GM18907 (cell line): ENCODE measurements around the gene DNASE1L3.

Experiments
- ATAC-seq: cut with Tn5 transposase; IDR thresholded peaks from one replicate; pipeline ENCODE4 v1.9.1; 2021; ENCODE audit warnings: mild to moderate bottlenecking, moderate library complexity; ENCODE audit not compliant: unreplicated experiment

DNASE1L3 gene

GRCh38 chr3:58180099-58180880 lies 30.5 kb downstream of the DNASE1L3 start:
- no peak for ATAC-seq

DNA sequence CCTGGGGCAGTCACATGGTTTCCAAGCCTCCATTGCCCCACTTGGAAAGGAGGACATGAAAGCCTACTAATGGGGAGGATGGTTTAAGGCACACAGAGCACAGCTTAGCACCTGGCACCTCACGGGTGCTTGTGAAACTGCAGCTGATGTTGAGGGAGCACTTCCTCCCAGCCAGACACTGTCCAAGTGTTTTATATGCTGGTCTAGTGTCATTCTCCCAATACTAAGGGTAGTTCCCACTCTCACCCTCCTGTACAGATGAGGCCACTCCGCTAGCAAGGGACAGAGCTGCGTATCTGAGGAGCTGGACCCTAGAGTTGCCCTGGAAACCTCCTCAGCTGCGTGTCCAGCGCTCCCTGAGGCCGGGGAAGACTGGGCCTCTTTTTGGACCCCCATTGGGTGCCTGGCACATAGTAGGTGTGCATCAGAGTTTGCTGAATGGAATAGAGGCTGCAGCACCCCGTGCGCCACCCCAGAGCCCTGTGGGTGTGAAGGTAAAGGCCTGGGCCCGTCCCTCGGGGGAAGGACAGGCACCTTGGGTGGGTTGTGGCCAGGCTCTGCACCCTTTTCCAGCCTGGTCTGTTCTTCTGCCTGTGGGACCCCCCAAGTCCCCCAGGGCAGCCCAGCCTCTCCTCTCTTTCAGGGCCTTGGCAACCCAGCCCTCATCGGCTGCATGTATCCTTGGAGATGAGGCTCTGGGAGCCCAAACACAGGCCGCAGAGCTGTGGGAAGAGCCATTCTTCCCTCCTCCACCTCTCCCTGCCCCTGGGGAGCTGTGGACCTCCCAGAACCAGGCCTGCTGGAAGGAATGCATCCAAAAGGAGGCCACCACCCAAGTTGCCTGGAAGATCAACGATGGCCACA lies 31.3 kb downstream of the DNASE1L3 start:
- no peak for ATAC-seq

GRCh38 chr3:58178528-58179234 lies 32.1 kb downstream of the DNASE1L3 start:
- no peak for ATAC-seq

DNA sequence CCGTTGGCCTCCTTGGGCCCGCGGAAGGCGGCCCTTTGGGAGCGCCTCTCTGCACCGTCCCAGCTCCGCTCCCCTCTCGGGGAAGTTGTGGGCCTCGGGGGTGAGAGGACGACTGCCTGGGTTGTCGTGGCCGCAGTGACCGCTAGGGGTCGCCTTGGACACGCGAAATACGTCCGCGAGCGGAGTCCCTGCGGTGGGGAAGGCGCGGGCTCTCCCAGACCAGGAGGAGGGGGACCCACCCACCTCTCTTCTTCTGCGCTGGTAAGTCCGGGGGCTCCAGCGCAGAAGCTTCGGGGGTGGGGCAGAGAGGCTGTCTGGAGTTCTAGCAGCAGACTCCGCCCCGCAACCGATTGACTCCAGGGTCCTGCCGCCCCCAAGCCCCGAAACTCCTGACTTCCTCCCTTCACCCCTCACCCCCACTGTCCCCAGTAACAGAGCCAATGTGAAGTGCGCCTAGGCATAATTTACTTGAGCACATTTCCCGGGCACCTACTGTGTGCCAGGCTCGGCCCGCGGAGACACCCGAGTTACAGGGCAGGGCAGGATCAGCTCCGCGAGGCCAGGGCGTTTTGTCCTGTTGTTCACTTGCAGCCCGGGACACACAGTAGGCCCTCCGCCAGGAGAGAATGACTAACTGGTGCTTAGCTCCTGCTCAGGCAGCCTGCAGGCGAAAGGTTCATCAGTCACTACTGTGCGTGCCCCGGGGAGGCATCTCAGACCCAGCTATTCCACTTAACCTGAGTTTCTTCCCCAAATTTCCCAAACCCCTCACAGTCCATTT lies 32.8 kb downstream of the DNASE1L3 start:
- ATAC-seq: peak; percentile 72

- ATAC-seq: no peak
Observed at GRCh38 chr3:58176827-58177489, 33.8 kb downstream of the DNASE1L3 start.

DNA sequence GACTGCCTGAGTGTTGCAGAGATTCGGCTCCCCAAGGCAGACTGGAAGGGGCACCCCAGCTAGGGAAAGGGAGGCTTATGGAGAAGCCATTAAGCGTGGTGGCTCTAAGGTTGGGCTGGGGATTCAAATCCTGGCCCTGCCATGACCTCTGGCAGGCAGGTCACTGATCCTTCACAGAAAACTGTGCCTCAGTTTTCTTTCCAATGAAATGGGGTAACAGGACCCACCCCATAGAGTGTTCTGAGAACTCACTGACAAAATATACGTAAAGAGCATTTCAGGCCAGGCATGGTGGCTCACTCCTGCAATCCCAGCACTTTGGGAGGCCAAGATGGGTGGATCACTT lies 34.6 kb downstream of the DNASE1L3 start:
- ATAC-seq: no peak

- no peak for ATAC-seq
Observed at GRCh38 chr3:58175437-58176184, 35.2 kb downstream of the DNASE1L3 start.

DNA sequence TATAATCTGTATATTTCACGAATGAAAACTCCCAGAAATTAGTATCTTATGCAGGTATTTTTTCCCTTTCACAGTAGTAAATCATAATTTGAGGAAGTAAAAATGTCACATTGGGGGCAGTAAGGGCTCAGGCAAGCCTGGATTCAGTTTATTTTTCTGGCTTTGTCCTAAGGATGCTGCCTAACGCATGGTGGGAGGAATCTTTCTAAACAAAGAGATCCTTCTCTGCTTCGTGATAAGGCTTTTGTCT lies 35.7 kb downstream of the DNASE1L3 start:
- ATAC-seq: no peak

GRCh38 chr3:58173669-58174398 lies 36.9 kb downstream of the DNASE1L3 start:
- peak; percentile 34 for ATAC-seq

GRCh38 chr3:58173029-58173668 lies 37.6 kb downstream of the DNASE1L3 start:
- no peak for ATAC-seq

GRCh38 chr3:58171126-58171525 lies 39.6 kb downstream of the DNASE1L3 start:
- no peak for ATAC-seq

DNA sequence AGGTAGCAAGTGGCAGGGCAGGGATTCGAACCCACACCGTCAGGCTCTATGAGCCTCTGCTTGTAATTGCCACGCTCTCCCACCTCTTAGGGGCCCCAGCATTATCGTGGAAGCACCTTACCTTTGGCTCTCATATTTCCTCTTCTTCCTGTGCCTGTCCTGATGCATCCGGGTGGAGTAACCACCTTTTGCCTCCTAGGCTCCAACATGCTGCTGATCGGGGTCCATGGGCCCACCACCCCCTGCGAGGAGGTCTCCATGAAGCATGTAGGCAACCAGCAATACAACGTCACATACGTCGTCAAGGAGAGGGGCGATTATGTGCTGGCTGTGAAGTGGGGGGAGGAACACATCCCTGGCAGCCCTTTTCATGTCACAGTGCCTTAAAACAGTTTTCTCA lies 40.4 kb downstream of the DNASE1L3 start:
- ATAC-seq: no peak

- no peak for ATAC-seq
Observed at GRCh38 chr3:58169371-58169770, 41.4 kb downstream of the DNASE1L3 start.

- no peak for ATAC-seq
Observed at GRCh38 chr3:58168498-58168897, 42.3 kb downstream of the DNASE1L3 start.

DNA sequence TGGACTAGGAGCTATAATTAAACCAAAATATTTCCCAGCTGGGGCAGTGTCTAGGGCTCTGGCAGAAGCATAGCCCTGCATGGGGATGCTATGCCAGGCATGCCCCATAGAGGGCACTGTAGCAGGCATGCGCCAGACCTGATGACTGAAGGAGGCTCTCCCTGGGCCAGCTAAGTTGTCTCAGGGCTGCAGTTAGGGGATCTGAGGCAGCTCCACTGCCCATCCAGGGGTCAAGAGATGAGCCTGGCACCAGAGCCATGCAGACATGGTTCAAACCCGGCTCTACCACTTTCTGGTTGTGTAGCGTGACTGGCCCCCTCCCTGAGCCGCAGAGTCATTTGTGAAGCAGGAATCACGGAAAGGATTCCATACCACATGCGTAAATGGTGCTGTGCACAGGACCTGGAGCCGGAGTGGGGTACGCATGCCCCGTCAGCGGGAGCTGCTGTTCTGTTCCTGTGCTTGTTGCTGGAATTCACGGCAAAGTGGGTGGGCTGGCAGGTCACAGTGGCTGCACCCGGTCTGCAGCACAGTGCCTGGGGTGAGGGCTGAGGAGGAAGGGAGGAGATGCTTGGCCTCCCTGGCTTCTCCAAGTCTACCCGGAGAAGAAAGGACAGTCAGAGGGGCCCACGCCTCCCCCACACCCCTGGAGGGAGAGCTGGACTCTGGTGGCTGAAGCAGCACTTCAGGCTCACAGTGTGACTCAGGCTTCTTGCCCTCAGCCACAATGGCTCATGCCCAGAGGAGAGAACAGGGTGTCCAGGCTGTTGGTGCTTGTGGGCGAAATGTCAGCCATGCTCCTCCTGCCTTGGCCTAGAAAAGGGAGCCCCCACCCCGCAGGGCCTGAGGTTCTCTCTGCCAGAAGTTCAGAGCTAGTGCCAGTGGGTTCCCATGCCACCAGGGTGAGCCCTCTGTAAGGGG lies 43.1 kb downstream of the DNASE1L3 start:
- peak; percentile 61 for ATAC-seq

DNA sequence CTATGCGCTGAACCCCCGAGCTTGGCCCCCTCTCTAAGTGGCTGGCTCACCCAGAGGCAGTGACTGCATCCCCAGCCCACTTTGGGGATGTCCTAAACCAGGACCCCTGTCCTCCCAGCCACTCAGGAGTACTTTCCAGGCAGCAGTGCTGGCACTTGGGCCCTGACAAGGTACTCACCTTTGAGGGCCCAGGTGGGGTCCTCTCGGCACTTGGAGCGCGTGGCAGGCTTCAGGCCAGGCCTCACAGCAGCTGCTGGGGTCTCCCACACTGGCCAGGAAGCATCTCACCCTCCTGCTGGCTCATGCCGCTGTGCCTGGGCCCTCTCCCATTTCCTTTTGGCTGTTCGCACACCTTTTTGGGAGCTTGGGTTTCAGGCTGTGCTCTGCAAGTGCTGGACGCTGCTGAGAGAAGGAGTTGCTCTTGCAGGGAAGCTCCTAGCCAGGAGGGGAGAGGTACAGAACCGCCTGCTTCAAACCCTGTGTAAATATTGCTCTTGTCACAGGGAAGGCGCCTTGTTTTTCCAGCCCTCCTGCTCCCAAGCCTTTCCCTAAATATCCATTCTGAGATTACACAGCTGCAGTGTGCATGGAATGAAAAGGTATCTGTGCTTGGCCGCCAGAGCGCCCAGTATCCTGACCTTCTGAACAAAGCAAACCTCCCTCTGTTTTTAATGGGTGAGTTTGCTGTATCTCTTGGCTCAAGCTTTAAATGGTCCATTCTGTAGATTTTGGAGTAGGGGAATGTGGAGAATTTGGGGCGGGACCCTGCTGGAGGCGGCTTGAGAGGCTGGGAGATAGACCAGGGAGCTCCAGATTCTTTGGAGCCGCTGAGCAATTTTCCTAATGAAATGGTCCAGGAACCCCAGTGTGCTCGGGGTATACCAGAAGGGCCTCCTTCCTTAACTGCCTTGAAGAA lies 45.6 kb downstream of the DNASE1L3 start:
- ATAC-seq: no peak
